ENCODE results near the gene ZDHHC8. TPM values are rescaled to one million over a fixed set of nuclear protein-coding genes. Genes with fewer than 3 reads are reported as not detected.

Gene ZDHHC8
- total RNA-seq, 4 donors from 2014 or later: 14.7 to 56.5 (median 17.1) TPM

DNA sequence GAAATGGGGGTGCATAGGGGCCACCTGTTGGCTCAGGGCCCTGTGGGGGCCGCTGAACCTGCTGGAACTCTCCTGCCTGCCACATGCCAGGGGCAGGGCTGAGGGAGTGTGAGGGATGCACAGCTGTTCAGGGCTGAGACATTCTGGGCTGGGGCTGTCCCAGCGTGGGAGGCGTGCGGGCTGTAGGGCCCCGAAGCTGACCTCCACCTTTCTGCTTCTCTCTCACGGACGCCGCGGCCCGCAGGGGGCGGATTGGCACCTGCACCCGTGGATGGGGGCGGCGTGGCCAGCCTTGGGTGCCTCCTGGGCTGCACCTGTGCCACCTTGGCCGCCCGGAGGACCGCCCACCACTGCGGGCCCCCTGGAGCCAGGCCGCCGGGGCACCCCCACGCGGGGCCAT is 15.2 kb downstream of the ZDHHC8 start:
- H3K27me3 ChIP-seq: no peaks in the 10 kb centered on the region
- H3K4me1 ChIP-seq: no peaks in the 10 kb centered on the region
- in situ Hi-C loops (cut with MboI; ENCODE audit: low pct_ligation_motif_present in 1 of 4, low pct_unique_long_range_greater_than_20kb in 1 of 4, low sequenced_read_pairs in 3 of 4) (no loop called here), intact Hi-C loops (cut with DNase I; ENCODE audit: low total_unique reads) (no loop called here)
- no peaks in the 10 kb centered on the region for H3K36me3 ChIP-seq
- no peak for DNase-seq
- WGBS, 2 donors (ENCODE audit: low coverage in 1 of 2): 83% methylated on average over 22 of the region's 22 CpGs; no CpG with 5 or more reads in 1 of the 2 donors
- no peak overlapping the region for H3K4me3 ChIP-seq
- H3K9me3 ChIP-seq: no peaks in the 10 kb centered on the region
- no peak for TF ChIP-seq POLR2A (IDR thresholded peaks at IDR 0.05)
- no peak for TF ChIP-seq POLR2AphosphoS5 (IDR thresholded peaks at IDR 0.05)
- TF ChIP-seq EP300 (IDR thresholded peaks at IDR 0.05; ENCODE audit: low read depth): no peak
- TF ChIP-seq, protein P1, sequence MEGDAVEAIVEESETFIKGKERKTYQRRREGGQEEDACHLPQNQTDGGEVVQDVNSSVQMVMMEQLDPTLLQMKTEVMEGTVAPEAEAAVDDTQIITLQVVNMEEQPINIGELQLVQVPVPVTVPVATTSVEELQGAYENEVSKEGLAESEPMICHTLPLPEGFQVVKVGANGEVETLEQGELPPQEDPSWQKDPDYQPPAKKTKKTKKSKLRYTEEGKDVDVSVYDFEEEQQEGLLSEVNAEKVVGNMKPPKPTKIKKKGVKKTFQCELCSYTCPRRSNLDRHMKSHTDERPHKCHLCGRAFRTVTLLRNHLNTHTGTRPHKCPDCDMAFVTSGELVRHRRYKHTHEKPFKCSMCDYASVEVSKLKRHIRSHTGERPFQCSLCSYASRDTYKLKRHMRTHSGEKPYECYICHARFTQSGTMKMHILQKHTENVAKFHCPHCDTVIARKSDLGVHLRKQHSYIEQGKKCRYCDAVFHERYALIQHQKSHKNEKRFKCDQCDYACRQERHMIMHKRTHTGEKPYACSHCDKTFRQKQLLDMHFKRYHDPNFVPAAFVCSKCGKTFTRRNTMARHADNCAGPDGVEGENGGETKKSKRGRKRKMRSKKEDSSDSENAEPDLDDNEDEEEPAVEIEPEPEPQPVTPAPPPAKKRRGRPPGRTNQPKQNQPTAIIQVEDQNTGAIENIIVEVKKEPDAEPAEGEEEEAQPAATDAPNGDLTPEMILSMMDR (IDR thresholded peaks at IDR 0.05): no peak
- no peak overlapping the region for H3K27ac ChIP-seq

DNA sequence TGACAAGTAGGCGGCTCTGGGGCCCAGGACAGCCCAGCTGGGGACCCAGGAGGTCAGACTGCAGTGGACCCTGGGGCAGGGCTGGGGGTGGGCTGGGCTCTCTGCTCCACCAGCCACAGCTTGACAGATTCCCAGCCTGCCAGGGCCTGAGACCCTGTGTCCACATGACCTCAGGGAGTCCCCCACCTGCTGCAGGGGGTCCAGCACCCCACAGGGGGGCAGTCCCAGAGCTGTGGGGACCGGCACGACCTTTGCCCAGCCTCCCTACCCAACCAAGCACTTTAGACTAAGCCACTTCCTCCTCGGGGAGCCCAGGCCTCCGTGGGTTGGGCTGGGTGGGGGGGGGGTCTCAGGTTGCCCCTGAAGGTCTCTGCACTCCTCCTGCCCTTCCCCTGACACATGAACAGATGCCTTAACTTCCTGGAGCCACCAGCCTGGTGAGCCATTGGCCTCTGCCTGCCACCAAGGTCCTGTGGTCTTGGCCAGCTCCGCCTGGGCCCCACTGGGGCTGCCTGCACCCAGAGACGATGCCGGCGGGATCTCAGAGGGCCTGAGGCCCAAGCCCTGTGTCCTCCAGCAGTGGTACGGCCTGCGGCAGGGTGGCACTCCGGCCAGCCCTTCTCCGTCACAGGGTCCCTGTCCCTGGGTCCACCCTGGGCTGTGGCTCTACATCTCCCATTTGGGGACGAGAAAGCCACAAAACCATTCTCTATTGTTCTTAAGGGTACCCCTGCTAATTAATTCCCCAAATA is 15.8 kb downstream of the ZDHHC8 start:
- intact Hi-C loops (cut with DNase I; ENCODE audit: low total_unique reads): no loop called here
- TF ChIP-seq, protein P1 (IDR thresholded peaks at IDR 0.05): no peak
- TF ChIP-seq POLR2AphosphoS5 (IDR thresholded peaks at IDR 0.05): no peak
- WGBS, 2 donors (ENCODE audit: low coverage in 1 of 2): 66 to 100% methylated on average over 2 to 11 of the region's 14 CpGs
- Histone ChIP-seq H3K27ac (no peak overlapping the region), H3K4me3 (no peak overlapping the region), H3K36me3 (no peaks in the 10 kb centered on the region), H3K27me3 (no peaks in the 10 kb centered on the region), H3K4me1 (no peaks in the 10 kb centered on the region), H3K9me3 (no peaks in the 10 kb centered on the region)
- no peak for DNase-seq
- in situ Hi-C loops (cut with MboI; ENCODE audit: low pct_ligation_motif_present in 1 of 4, low pct_unique_long_range_greater_than_20kb in 1 of 4, low sequenced_read_pairs in 3 of 4): no loop called here

DNA sequence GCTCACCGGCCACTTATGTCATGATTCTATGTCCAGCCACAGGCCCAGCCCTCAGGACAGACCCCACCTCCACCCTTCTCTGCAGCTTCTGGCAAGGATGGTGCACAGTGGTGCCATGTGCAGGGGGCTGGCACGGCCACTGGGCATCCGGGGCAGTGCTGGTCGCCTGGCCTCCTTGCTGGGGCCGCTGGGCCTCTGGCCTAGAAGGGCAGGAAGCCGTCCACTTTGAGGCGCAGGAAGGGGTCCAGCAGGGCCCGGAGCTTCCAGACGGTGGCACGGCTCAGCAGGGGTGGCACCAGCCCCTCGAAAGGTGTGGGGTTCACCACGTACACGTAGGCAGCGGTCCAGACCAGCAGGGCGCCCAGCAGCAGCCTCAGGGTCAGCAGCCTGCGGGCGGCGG is 16.8 kb downstream of the ZDHHC8 start:
- H3K36me3 ChIP-seq: no peaks in the 10 kb centered on the region
- no peaks in the 10 kb centered on the region for H3K27me3 ChIP-seq
- 80% methylated on average over 16 of the region's 18 CpGs; no CpG with 5 or more reads in 1 of the 2 donors for WGBS, 2 donors (ENCODE audit: low coverage in 1 of 2)
- no peaks in the 10 kb centered on the region for H3K4me1 ChIP-seq
- TF ChIP-seq POLR2A (IDR thresholded peaks at IDR 0.05) (no peak), POLR2AphosphoS5 (IDR thresholded peaks at IDR 0.05) (no peak), EP300 (IDR thresholded peaks at IDR 0.05; ENCODE audit: low read depth) (no peak)
- TF ChIP-seq, protein P1 (IDR thresholded peaks at IDR 0.05): no peak
- H3K9me3 ChIP-seq: no peaks in the 10 kb centered on the region
- in situ Hi-C loops (cut with MboI; ENCODE audit: low pct_ligation_motif_present in 1 of 4, low pct_unique_long_range_greater_than_20kb in 1 of 4, low sequenced_read_pairs in 3 of 4) (no loop called here), intact Hi-C loops (cut with DNase I; ENCODE audit: low total_unique reads) (no loop called here)
- no peak overlapping the region for H3K4me3 ChIP-seq
- H3K27ac ChIP-seq: no peak overlapping the region
- no peak for DNase-seq

DNA sequence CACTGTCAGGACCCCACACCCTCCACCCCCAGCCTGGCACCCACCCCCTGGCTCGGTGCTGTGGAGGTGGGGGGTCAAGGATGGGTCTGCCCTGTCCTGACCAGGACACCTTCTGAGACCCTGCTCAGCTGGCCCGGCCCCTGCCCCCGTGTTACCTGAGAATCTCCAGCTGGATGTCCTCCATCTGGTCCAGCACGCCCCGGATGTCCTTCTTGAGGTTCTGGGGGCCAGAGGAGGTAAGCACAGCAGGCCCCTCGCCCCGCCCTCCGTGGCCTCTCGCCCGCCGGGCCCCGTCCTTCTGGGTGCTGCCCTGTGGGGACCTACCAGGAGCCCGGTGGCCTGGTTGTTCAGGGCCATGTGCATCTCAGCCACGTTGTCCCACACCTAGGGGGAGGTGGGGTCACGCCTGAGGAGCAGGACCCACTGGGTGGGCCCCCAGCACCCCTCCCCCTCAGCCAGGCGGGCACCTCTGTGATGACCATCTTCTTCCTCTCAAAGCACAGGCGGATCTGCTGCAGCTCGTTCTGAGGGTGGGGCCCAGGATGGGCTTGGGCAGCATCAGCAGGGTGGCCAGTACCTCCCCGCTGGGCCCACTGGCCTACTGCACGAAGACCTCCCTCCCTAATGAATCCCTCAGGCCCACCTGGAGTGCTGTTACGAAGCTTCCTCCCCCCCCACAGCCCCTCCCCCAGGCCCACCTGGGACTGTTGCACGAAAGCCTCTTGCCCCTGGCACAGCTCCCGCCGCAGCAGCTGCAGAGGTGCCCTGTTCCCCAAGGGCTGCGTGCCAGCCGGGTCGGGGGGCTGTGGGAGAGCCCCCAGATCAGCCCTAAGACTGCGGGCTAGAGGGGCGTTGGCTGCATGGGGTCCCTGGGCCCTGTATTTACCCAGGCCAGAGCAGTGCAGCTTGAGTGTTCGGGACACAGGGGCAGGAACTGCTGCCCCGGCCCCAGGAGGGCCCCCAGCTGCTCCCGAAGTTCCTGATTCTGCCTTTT is 17.9 kb downstream of the ZDHHC8 start:
- no peaks in the 10 kb centered on the region for H3K36me3 ChIP-seq
- TF ChIP-seq, protein P1 (IDR thresholded peaks at IDR 0.05): no peak
- TF ChIP-seq POLR2AphosphoS5 (IDR thresholded peaks at IDR 0.05) (no peak), EP300 (IDR thresholded peaks at IDR 0.05; ENCODE audit: low read depth) (no peak), POLR2A (IDR thresholded peaks at IDR 0.05) (no peak)
- WGBS, 2 donors (ENCODE audit: low coverage in 1 of 2): 70% methylated on average over 20 of the region's 32 CpGs; no CpG with 5 or more reads in 1 of the 2 donors
- no peak overlapping the region for H3K4me3 ChIP-seq
- intact Hi-C loops (cut with DNase I; ENCODE audit: low total_unique reads) (no loop called here), in situ Hi-C loops (cut with MboI; ENCODE audit: low pct_ligation_motif_present in 1 of 4, low pct_unique_long_range_greater_than_20kb in 1 of 4, low sequenced_read_pairs in 3 of 4) (loop anchor here in 2 of 4 donors (10.0 to 25.0 kb wide), 2 partner anchors 145 to 488 kb away; no protein-coding TSS in a partner anchor)
- H3K4me1 ChIP-seq: no peaks in the 10 kb centered on the region
- H3K27me3 ChIP-seq: peaks cover 5% of the 10 kb centered on the region
- no peaks in the 10 kb centered on the region for H3K9me3 ChIP-seq
- no peak overlapping the region for H3K27ac ChIP-seq
- no peak for DNase-seq
